Islet precursor cell (in vitro differentiated cells): Measurements from ENCODE around the gene GSTO1.
A peak's percentile ranks its signal among the peaks of the same experiment; 100 is the strongest.
"Not testable (repeated sequence)": the region's sequence is repeated elsewhere in the genome, so short reads cannot be mapped to it uniquely, and the experiment has no call there.

Experiments used
- DNase-seq: peaks from one replicate; pipeline ENCODE4 v3.0.0-alpha.2; 2018

GSTO1 gene

DNA sequence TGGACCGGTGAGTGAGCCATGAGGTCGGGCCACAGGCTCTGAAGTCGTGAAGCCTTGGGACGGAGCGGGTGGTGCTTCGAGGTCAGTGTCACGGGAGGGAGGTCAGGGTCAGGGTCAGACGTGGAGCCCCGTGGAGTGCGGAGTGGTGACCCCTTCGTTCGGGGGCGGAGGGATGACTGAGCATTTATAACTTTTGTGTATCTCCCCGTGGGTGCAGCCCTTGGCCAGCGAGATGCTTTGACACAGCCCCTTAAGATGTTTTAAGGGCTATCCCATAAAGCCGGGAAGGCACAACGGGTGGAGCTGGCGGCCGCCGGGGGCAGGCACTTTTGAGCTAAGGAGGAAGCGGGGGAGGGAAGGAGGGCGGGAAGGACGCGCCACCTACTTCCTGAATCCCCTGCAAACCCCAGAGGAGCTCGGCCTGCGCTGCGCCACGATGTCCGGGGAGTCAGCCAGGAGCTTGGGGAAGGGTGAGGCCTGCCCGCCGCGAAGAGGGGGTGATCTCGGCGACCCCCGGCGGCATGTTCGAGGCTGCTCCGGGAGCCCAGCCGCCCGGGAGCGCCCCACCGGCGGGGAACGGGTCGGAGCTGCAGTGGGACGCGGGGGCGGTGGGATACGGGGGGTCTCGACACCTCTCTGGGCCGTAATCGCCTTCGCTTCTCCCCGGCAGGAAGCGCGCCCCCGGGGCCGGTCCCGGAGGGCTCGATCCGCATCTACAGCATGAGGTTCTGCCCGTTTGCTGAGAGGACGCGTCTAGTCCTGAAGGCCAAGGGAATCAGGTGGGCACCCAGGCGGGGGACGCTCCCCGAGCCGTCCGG, at the start of gene GSTO1:
Gene GSTO1 (plus strand): TSS at position 400 of the 818 bp plus-strand sequence. CDS start 37 bp downstream, at position 437.
- DNase-seq: peak; percentile 87

GRCh38 chr10:104208730-104209129, 46.0 kb upstream of the GSTO1 start:
- DNase-seq: no peak

GRCh38 chr10:104209575-104210198, 45.0 kb upstream of the GSTO1 start:
- no peak for DNase-seq

DNA sequence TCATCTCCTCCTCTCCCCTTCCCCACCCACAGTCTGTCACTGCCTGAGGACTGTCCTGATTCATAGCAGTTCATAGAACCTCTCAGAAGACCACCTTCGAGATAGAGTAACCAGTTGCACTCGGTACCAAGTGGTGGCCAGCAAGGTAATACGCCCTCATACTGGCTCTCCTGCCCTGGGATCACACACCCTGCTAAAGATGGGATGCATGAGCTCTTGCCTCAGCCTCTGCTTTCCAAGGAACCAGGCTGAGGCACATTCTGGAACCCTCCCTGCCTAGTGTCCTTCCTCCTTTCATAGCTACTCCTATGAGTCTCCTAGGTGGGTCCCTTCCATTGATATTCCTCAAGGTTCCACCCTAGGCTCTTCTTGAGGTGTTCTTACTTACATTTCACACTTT, 38.1 kb upstream of the GSTO1 start:
- DNase-seq: peak; percentile 21

DNA sequence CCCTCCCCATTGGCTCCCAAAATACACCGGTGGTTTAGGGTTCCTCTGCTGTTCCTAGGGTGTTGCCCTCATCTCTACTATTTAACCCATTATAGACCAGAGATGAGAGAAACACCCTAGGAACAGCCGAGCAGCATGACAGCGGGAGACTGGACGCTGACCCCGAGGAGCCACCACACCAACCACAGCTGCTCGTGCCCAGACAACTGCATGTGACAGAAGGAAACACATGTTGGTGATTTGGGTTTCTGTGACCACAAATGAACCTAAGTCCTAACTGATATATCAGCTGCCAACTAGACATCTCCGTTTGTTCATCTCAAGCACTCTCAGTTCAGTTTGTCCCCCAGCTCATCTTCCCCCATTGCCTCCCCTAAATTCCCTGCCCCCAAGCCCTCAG, 35.9 kb upstream of the GSTO1 start:
- peak; percentile 15 for DNase-seq

DNA sequence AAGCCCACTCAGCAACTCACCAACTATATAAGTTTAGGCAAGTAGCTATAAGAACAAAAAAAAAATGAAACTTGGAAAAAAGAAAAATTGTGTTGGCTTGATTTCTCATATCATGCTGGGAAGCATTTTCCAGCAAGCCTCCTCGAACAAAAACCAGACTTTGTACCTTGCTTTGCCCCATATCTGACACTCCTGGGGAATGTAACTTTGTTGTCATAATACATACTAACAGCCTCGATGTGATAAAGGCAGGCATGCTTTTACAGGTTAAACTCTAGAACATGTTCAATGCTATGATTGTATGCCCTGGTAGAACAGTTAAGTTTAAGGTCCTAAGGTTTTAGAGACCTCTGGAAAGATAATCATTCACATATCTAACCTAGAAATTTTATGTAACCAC, 34.2 kb upstream of the GSTO1 start:
- no peak for DNase-seq

DNA sequence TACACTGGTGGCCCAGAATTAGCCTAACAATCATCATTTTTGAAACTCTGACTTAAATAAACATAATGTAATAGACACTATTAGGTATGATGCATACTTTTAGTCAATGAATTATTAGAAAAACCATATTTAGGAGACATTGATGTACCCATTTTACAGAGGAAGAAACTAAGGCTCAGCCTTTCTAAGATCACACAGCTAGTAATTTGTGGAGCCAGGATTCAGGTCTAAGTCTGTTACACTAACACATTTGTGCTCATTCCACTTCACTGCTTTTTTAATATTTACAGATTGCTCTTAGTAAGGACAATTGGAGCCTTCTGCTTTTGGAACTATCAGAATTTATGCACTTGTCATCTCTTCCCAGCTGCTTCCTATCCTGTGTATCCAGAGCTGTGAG, 31.4 kb upstream of the GSTO1 start:
- DNase-seq: no peak

GRCh38 chr10:104230490-104230889, 24.2 kb upstream of the GSTO1 start:
- no peak for DNase-seq

- DNase-seq: peak; percentile 98
Measured at GRCh38 chr10:104231784-104232612, 22.7 kb upstream of the GSTO1 start, which contains the start of gene CFAP43. Gene CFAP43, minus strand, starts transcription at chr10:104232364. Its CDS starts 118 bp downstream, at chr10:104232246.

- DNase-seq: no peak
Measured at GRCh38 chr10:104232613-104233102, 22.0 kb upstream of the GSTO1 start.

GRCh38 chr10:104233817-104234216, 20.9 kb upstream of the GSTO1 start:
- DNase-seq: no peak

- no peak for DNase-seq
Measured at GRCh38 chr10:104234934-104235333, 19.8 kb upstream of the GSTO1 start.

GRCh38 chr10:104235801-104236200, 18.9 kb upstream of the GSTO1 start:
- no peak for DNase-seq

DNA sequence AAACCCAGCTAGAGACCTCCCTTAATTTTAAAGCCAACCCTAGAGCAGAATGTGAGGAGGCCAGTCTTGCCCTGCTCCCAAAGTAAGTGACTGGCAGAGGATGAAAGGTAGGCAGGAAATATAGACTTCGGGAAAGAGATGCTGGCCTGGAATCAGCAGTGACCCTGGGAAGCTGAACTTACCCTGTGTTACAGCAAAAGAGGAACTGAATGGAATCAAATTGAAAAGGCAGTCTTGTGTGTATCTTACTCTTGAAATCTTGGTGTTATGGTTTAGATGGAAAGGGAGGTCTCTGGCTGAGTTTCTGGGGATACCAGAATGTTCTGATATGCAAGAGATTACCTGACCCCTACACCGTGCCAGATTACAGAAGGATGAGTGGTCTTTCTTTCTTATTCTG, 14.6 kb upstream of the GSTO1 start:
- DNase-seq: no peak

DNA sequence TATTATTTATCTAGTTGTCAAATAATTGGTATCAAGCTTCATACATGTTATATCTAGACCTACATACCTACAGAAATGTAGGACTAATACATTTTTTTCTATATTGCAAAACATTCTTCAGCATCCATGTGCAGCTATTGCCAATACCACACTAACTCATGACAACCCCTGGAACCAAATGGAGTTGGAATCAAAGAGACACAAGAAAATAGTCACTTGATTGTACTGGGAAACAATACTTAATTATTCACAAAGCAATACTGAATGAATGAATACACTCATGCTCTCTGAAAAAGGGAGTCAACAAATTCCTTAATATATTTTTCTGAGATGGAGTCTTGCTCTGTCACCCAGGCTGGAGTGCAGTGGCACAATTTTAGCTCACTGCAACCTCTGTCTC, 12.1 kb upstream of the GSTO1 start:
- DNase-seq: no peak

- DNase-seq: not testable (repeated sequence)
Measured at GRCh38 chr10:104243009-104243408, 11.7 kb upstream of the GSTO1 start.

DNA sequence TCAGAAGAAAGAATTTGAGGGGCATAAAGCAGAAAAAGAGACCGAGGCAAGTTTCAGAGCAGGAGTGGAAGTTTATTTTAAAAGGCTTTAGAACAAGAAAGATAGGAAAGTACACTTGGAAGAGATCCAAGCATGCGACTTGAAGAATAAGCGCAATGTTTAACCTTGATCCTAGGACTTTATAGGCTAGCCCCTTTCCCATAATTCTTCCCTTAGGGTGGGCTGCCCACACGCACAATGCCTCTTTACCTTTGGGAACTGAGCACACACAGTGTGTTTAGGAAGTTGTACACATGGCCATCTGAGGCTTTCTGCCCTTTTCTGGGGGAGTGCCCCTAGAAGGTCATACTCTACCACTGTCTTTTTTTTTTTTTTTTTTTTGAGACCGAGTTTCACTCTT, 11.2 kb upstream of the GSTO1 start:
- DNase-seq: no peak

DNA sequence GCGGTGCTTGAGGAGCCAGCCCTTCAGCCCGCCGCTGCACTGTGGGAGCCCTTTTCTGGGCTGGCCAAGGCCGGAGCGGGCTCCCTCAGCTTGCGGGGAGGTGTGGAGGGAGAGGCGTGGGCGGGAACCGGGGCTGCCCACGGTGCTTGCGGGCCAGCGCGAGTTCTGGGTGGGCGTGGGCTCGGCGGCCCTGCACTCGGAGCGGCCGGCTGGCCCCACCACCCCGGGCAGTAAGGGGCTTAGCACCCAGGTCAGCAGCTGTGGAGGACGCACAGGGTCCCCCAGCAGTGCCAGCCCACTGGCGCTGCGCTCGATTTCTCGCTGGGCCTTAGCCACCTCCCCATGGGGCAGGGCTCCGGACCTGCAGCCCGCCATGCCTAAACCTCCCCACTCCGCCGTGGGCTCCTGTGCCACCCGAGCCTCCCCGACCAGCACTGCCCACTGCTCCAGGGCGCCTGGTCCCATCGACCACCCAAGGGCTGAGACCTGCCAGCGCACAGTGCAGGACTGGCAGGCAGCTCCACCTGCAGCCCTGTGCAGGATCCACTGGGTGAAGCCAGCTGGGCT, 9.5 kb upstream of the GSTO1 start:
- DNase-seq: no peak

DNA sequence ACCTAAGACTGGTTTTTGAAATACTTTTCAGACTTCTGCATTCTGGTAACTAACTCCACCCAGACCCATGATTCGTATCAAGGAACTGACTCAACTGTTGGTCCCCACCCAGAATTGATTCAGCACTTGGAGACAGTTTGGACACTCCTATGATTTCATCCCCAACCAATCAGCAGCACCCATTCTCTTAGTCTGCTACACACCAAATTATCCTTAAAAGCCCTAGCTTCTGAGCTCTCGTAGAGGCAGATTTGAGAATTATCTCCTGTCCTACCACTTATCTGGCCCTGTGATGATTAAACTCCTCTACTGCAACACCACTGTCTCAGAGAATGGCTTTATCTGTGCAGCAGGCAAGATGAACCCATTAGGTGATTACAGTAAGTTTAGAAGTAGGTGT, 7.7 kb upstream of the GSTO1 start:
- DNase-seq: no peak

- no peak for DNase-seq
Measured at GRCh38 chr10:104247513-104248146, 7.1 kb upstream of the GSTO1 start.

DNA sequence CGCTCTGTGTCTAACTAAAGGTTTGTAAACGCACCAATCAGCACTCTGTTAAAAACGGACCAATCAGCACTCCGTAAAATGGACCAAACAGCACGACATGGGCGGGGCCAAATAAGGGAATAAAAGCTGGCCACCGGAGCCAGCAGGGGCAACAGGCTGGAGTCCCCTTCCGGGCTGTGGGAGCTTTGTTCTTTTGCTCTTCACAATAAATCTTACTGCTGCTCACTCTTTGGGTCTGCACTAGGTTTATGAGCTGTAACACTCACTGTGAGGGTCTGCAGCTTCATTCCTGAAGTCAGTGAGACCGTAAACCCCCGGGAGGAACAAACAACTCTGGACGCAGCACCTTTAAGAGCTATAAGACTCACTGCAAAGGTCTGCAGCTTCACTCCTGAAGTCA, 5.8 kb upstream of the GSTO1 start:
- DNase-seq: not testable (repeated sequence)

DNA sequence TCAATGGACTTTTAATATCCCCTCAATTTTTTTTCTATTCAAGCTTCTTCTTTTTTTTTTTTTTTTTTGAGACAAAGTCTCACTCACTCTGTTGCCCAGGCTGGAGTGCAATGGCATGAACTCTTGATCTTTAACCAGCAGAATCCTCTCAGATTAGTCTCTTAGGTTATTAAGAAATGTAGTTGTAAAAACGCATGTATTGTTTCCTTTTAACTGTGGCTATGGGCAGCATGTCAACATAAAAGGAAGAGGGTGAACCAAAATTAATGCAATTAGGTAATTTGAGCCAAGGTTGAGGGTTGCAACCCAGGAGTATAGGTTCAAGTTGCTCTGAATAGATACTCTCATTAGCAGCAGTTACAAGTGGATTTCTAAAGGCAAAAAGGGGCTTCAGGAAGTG, 4.3 kb upstream of the GSTO1 start:
- no peak for DNase-seq
